Thyroid gland (tissue), 4 donors: ENCODE measurements around the gene BCKDHA. TPM values are rescaled to one million over a fixed set of nuclear protein-coding genes. Genes with fewer than 3 reads are reported as not detected.
"Not testable (repeated sequence)": the region's sequence is repeated elsewhere in the genome, so short reads cannot be mapped to it uniquely, and the experiment has no call there.

ENCODE experiments used
- DNase-seq, 2 donors: peaks; one replicate each; pipeline ENCODE4 v3.0.0-alpha.2; 2019
- H3K27ac ChIP-seq, 3 donors: fragments of 200-600 bp; sonication (generic); 1 replicate in 2 of 3; 2 replicates in 1 of 3; pipeline ENCODE4 v1.5.1; 2016 to 2019; ENCODE audit warnings: mild to moderate bottlenecking in 1 of 3, moderate library complexity in 1 of 3
- H3K27me3 ChIP-seq: fragments of 200-600 bp; sonication (generic); one replicate; pipeline ENCODE4 v1.5.1; 2019
- H3K36me3 ChIP-seq, 2 donors: fragments of 200-600 bp; sonication (generic); one replicate each; pipeline ENCODE4 v1.5.1; 2016 to 2019
- H3K4me1 ChIP-seq, 2 donors: fragments of 200-600 bp; sonication (generic); one replicate each; pipeline ENCODE4 v1.5.1; 2017 to 2019
- H3K4me3 ChIP-seq, 3 donors: fragments of 200-600 bp; sonication (generic); replicated peaks in 1 of 3; 1 replicate in 2 of 3; 2 replicates in 1 of 3; pipeline ENCODE4 v1.5.1; 2016; ENCODE audit warnings: mild to moderate bottlenecking in 1 of 3
- H3K9me3 ChIP-seq: fragments of 200-600 bp; sonication (generic); one replicate; pipeline ENCODE4 v1.5.1; 2017
- POLR2A ChIP-seq, 2 donors: fragments of 450-650 bp; IDR thresholded peaks; one replicate each; pipeline ENCODE4 v1.6.1; 2017; ENCODE audit warnings: antibody characterized with exemption in 2 of 2, mild to moderate bottlenecking in 2 of 2, moderate library complexity in 1 of 2
- WGBS, 2 donors: methylation state at CpG; one replicate each; pipeline ENCODE4 v1.1.5; 2017; 5-methylcytosine and 5-hydroxymethylcytosine counted together
- intact Hi-C: fragments of 100-400 bp; cut with DNase I; formaldehyde crosslinking; loops from one replicate; pipeline ENCODE4 v1.15.1; 2023
- total RNA-seq, 4 donors: library from RNA; depleted of rRNA; stranded (reverse); fragments of >200 nt; gene quantifications; one replicate each; pipeline ENCODE4 v1.2.3, GENCODE V29; 2016
- TF ChIP-seq, protein P1 (sequence below), 6 experiments: fragments of 200-600 bp in 3 of 6; fragments of 450-650 bp in 3 of 6; sonication (generic) in 3 of 6; IDR thresholded peaks; one replicate each; pipeline ENCODE4 v1.5.1; 2016 to 2019; ENCODE audit warnings: antibody characterized with exemption in 6 of 6, mild to moderate bottlenecking in 2 of 6, inconsistent platforms in 1 of 6, moderate library complexity in 1 of 6

Gene BCKDHA
- total RNA-seq, 4 donors from 2014 or later: 57.4 to 90.9 (median 85.6) TPM

DNA sequence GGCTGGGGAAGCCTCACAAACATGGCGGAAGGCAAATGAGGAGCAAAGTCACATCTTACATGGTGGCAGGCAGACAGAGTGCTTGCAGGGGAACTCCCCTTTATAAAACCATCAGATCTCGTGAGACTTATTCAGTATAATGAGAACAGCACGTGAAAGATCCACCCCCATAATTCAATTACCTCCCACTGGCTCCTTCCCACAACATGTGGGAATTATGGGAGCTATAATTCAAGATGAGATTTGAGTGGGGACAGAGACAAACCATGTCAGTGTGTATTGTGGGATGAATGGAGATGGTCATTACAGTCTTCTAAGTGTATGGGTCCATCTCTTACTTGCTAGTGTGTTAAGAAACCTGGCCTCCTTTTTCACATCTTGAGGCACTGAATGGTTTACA, 4.4 kb downstream of the BCKDHA start:
- H3K4me1 ChIP-seq: peaks cover 23 to 54% of the 10 kb centered on the region in 2 donors
- intact Hi-C loops: no loop called here

DNA sequence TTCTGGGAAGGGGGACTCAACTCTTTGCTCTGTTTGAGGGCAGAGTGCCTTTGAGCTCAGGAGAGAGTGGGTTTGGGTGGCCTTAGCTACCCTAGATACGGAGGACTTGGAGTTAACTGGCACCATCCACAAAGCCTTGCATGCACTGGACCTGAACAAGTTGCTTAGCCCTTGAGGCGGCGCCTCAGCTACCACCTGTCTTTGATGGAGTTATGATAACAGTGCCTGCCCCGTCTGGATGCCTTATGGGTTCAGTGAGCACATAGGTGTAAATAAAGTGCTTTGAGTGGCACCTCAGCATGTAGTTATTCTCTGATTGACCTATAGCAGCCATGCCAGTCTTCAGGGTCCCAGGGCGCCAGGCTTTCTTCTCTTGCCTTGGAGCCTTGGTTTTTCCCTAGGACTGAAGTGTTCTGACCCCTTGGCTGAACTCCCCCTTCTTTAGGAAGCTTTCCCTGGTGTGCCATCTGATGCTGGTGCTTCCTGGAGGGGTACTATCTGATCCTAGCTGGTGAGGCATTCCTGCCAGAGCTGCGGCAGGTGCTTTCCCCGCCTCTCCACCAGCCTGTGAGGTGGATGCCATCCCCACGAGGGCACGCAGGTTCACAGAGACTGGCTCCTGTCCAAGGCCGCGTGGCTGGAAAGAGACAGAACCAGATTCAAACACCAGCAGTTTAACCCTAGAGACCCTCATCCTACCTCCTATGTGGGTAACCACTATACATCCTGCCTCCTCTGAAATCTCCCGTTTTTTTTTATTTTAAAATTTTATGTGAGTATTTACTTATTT, 5.8 kb downstream of the BCKDHA start:
- Histone ChIP-seq H3K27me3 (no peaks in the 10 kb centered on the region), H3K9me3 (no peaks in the 10 kb centered on the region), H3K4me1 (peaks cover 28 to 66% of the 10 kb centered on the region in 2 donors), H3K27ac (peak overlapping the region in 2 of 3 donors; percentile 26 to 45), H3K36me3 (no peaks in the 10 kb centered on the region), H3K4me3 (no peak overlapping the region)
- peak; percentile 64 to 74 for DNase-seq
- 31 to 39% methylated on average over 12 of the region's 12 CpGs for WGBS, 2 donors
- intact Hi-C loops: no loop called here
- TF ChIP-seq, protein P1, sequence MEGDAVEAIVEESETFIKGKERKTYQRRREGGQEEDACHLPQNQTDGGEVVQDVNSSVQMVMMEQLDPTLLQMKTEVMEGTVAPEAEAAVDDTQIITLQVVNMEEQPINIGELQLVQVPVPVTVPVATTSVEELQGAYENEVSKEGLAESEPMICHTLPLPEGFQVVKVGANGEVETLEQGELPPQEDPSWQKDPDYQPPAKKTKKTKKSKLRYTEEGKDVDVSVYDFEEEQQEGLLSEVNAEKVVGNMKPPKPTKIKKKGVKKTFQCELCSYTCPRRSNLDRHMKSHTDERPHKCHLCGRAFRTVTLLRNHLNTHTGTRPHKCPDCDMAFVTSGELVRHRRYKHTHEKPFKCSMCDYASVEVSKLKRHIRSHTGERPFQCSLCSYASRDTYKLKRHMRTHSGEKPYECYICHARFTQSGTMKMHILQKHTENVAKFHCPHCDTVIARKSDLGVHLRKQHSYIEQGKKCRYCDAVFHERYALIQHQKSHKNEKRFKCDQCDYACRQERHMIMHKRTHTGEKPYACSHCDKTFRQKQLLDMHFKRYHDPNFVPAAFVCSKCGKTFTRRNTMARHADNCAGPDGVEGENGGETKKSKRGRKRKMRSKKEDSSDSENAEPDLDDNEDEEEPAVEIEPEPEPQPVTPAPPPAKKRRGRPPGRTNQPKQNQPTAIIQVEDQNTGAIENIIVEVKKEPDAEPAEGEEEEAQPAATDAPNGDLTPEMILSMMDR (IDR thresholded peaks at IDR 0.05): no peak
- TF ChIP-seq POLR2A (IDR thresholded peaks at IDR 0.05): no peak

More for the DNA sequence above, 4.4 kb downstream of the BCKDHA start:
- Histone ChIP-seq H3K27me3 (no peaks in the 10 kb centered on the region), H3K9me3 (no peaks in the 10 kb centered on the region), H3K27ac (no peak overlapping the region), H3K4me3 (no peak overlapping the region), H3K36me3 (no peaks in the 10 kb centered on the region)
- no peak for TF ChIP-seq POLR2A (IDR thresholded peaks at IDR 0.05)
- TF ChIP-seq, protein P1 (IDR thresholded peaks at IDR 0.05): no peak
- no peak for DNase-seq
- WGBS, 2 donors: 80 to 82% methylated on average over 3 of the region's 3 CpGs

DNA sequence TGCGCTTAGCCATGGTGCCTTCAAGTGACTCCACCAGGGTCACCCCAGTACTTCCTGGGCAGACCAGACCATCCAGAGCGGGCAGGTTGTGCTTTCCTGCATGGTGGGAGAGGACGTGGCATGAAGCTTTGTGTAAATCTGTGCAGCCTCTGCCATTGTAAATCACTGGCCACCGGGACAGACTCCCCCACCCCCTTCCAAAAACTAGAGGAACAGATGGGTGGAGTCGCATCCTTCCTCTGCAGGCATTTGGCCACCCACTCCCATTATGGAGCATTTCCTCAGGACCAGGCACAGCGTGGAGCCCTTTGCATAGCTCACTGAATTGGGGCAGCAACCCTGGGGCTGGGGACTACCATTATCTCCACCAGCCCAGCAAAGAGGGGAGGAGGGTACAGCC, 8.2 kb downstream of the BCKDHA start:
- DNase-seq: no peak
- Histone ChIP-seq H3K4me1 (peaks cover 35 to 81% of the 10 kb centered on the region in 2 donors), H3K27ac (no peak overlapping the region), H3K36me3 (peaks cover 3% of the 10 kb centered on the region in 2 donors), H3K4me3 (no peak overlapping the region), H3K9me3 (no peaks in the 10 kb centered on the region), H3K27me3 (no peaks in the 10 kb centered on the region)
- intact Hi-C loops: no loop called here
- TF ChIP-seq, protein P1 (IDR thresholded peaks at IDR 0.05): no peak
- no peak for TF ChIP-seq POLR2A (IDR thresholded peaks at IDR 0.05)
- WGBS, 2 donors: 88 to 89% methylated on average over 3 to 6 of the region's 6 CpGs

DNA sequence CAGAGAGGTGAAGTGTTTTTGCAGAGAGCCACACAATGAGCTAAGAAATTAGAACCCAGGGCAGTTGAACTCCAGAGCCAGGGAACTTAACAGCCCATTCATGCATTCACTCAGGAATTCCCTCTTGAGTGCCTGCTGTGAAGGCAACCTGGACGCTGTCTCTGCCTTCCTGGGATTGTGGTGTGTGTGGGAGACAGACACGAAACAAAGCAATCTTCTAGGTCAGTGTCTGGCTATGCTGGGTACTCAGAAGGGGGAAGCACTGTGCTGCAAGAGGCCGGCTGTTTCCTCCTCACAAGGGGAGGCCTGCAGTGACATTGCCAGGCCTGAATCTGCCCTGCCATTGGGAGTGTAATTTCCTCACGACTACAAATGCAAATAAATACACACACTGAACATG, 9.7 kb downstream of the BCKDHA start:
- H3K4me1 ChIP-seq: peaks cover 35 to 92% of the 10 kb centered on the region in 2 donors
- WGBS, 2 donors: 7 to 11% methylated on average over 4 of the region's 4 CpGs
- no peaks in the 10 kb centered on the region for H3K27me3 ChIP-seq
- H3K36me3 ChIP-seq: peaks cover 6 to 8% of the 10 kb centered on the region in 2 donors
- TF ChIP-seq, protein P1 (IDR thresholded peaks at IDR 0.05): no peak
- TF ChIP-seq POLR2A (IDR thresholded peaks at IDR 0.05): no peak
- intact Hi-C loops: no loop called here
- peak overlapping the region; percentile 53 to 72 (median 70) for H3K27ac ChIP-seq
- peak; percentile 59 to 69 for DNase-seq
- H3K4me3 ChIP-seq: no peak overlapping the region
- H3K9me3 ChIP-seq: no peaks in the 10 kb centered on the region

DNA sequence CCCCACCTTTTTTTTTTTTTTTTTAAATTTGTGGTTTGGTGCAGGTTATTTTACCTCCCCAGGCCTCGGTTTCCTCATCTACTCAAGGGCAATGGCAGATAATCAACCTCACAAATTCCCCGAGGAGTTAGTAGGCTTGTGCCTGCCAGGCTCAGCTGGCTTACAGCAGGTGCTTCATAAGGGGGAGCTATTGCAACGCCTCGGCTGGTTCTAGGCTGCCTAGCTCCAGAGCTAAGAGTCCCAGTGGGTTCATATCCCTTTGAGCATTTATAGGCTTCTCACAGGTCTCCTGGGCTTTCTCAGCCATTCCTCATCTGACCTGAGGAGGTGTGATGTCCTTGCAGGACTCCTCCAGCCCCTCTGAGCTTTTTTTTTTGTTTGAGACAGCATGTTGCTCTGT, 10.6 kb downstream of the BCKDHA start:
- H3K4me1 ChIP-seq: peaks cover 31 to 82% of the 10 kb centered on the region in 2 donors
- WGBS, 2 donors: 56 to 85% methylated on average over 4 of the region's 4 CpGs
- intact Hi-C loops: no loop called here
- H3K4me3 ChIP-seq: no peak overlapping the region
- H3K27me3 ChIP-seq: no peaks in the 10 kb centered on the region
- H3K27ac ChIP-seq: peak overlapping the region; percentile 57 to 72 (median 70)
- peaks cover 6 to 8% of the 10 kb centered on the region in 2 donors for H3K36me3 ChIP-seq
- no peak for DNase-seq
- no peaks in the 10 kb centered on the region for H3K9me3 ChIP-seq
- TF ChIP-seq POLR2A (IDR thresholded peaks at IDR 0.05): no peak
- TF ChIP-seq, protein P1 (IDR thresholded peaks at IDR 0.05): no peak

DNA sequence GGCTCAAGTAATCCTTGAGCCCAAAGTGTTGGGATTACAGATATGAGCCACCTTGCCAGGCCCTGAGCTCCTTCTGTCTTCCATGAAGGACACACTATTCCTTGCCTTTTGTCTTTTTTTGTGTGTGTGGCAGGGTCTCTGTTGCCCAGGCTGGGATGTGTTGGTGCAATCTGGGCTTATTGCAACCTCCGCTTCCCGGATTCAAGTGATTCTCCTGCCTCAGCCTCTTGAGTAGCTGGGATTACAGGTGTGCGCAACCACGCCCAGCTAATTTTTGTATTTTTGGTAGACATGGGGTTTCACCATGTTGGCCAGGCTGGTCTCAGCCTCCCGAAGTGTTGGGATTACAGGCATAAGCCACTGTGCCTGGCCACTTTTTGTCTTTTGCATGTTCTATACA, 11.2 kb downstream of the BCKDHA start:
- H3K4me3 ChIP-seq, H3K9me3 ChIP-seq, DNase-seq, intact Hi-C loops, H3K27me3 ChIP-seq: not testable (repeated sequence)
- Histone ChIP-seq H3K4me1 (peaks cover 27 to 78% of the 10 kb centered on the region in 2 donors), H3K36me3 (peaks cover 6 to 10% of the 10 kb centered on the region in 2 donors), H3K27ac (peak overlapping the region; percentile 57 to 72 (median 70))
- WGBS, 2 donors: 90 to 92% methylated on average over 5 of the region's 5 CpGs
